ENCODE results near the gene ACCSL.

- no peak for TF ChIP-seq CTCF (IDR thresholded peaks at IDR 0.05)
- no peak for TF ChIP-seq POLR2A (IDR thresholded peaks at IDR 0.05)
- TF ChIP-seq POLR2AphosphoS5 (IDR thresholded peaks at IDR 0.05), result peak in 1 of 3 donors; percentile 21
- TF ChIP-seq EP300 (IDR thresholded peaks at IDR 0.05), result no peak
Observed at GRCh38 chr11:44010789-44011251, 37.0 kb upstream of the ACCSL start.
